ENCODE data around the gene SLC9A9. TPM values are rescaled to one million over a fixed set of nuclear protein-coding genes. Genes with fewer than 3 reads are reported as not detected.

SLC9A9 gene
- total RNA-seq, 2 donors from 2014 or later, result 23.6 to 31.0 TPM

- Histone ChIP-seq H3K36me3 (no peaks in the 10 kb centered on the region), H3K4me1 (replicated peaks) (no peaks in the 10 kb centered on the region), H3K4me3 (no peak overlapping the region), H3K9me3 (no peaks in the 10 kb centered on the region), H3K27ac (no peak overlapping the region), H3K27me3 (replicated peaks; ENCODE audit: insufficient read depth) (no peaks in the 10 kb centered on the region)
- DNase-seq (ENCODE audit: low spot score), result no peak
- TF ChIP-seq CTCF (IDR thresholded peaks at IDR 0.05) (no peak), POLR2A (IDR thresholded peaks at IDR 0.05) (no peak), POLR2AphosphoS5 (IDR thresholded peaks at IDR 0.05) (no peak)
- 96% methylated on average over 3 of the region's 3 CpGs for WGBS
- intact Hi-C loops (cut with DNase I), result no loop called here
Observed at GRCh38 chr3:143633816-143634215, 214.5 kb downstream of the SLC9A9 start.

GRCh38 chr3:143629726-143630125 lies 218.5 kb downstream of the SLC9A9 start:
- H3K4me1 ChIP-seq (replicated peaks), result no peaks in the 10 kb centered on the region
- intact Hi-C loops (cut with DNase I), result no loop called here
- H3K36me3 ChIP-seq, result no peaks in the 10 kb centered on the region
- no peaks in the 10 kb centered on the region for H3K27me3 ChIP-seq (replicated peaks; ENCODE audit: insufficient read depth)
- H3K9me3 ChIP-seq, result no peaks in the 10 kb centered on the region
- no peak overlapping the region for H3K4me3 ChIP-seq
- DNase-seq (ENCODE audit: low spot score), result no peak
- H3K27ac ChIP-seq, result no peak overlapping the region
- TF ChIP-seq POLR2AphosphoS5 (IDR thresholded peaks at IDR 0.05), result no peak
- no peak for TF ChIP-seq POLR2A (IDR thresholded peaks at IDR 0.05)

GRCh38 chr3:143628971-143629370 lies 219.3 kb downstream of the SLC9A9 start:
- Histone ChIP-seq H3K4me1 (replicated peaks) (no peaks in the 10 kb centered on the region), H3K27me3 (replicated peaks; ENCODE audit: insufficient read depth) (no peaks in the 10 kb centered on the region), H3K9me3 (no peaks in the 10 kb centered on the region), H3K36me3 (no peaks in the 10 kb centered on the region), H3K4me3 (no peak overlapping the region), H3K27ac (no peak overlapping the region)
- intact Hi-C loops (cut with DNase I), result no loop called here
- WGBS, result 82% methylated on average over 3 of the region's 3 CpGs
- TF ChIP-seq POLR2AphosphoS5 (IDR thresholded peaks at IDR 0.05) (no peak), POLR2A (IDR thresholded peaks at IDR 0.05) (no peak), CTCF (IDR thresholded peaks at IDR 0.05) (no peak)
- DNase-seq (ENCODE audit: low spot score), result no peak

- intact Hi-C loops (cut with DNase I), result no loop called here
- no peak for DNase-seq (ENCODE audit: low spot score)
- Histone ChIP-seq H3K9me3 (no peaks in the 10 kb centered on the region), H3K4me3 (no peak overlapping the region), H3K36me3 (no peaks in the 10 kb centered on the region), H3K27ac (no peak overlapping the region), H3K27me3 (replicated peaks; ENCODE audit: insufficient read depth) (no peaks in the 10 kb centered on the region), H3K4me1 (replicated peaks) (no peaks in the 10 kb centered on the region)
- WGBS, result 89% methylated on average over 5 of the region's 5 CpGs
- no peak for TF ChIP-seq POLR2AphosphoS5 (IDR thresholded peaks at IDR 0.05)
- no peak for TF ChIP-seq CTCF (IDR thresholded peaks at IDR 0.05)
- TF ChIP-seq POLR2A (IDR thresholded peaks at IDR 0.05), result no peak
Observed at GRCh38 chr3:143627336-143627735, 220.9 kb downstream of the SLC9A9 start.

- WGBS, result 87% methylated on average over 4 of the region's 4 CpGs
- no peaks in the 10 kb centered on the region for H3K9me3 ChIP-seq
Observed at GRCh38 chr3:143619231-143619630, 229.0 kb downstream of the SLC9A9 start.

More at GRCh38 chr3:143619231-143619630, 229.0 kb downstream of the SLC9A9 start:
- Histone ChIP-seq H3K36me3 (no peaks in the 10 kb centered on the region), H3K4me1 (replicated peaks) (no peaks in the 10 kb centered on the region), H3K4me3 (no peak overlapping the region), H3K27ac (no peak overlapping the region), H3K27me3 (replicated peaks; ENCODE audit: insufficient read depth) (no peaks in the 10 kb centered on the region)
- TF ChIP-seq POLR2AphosphoS5 (IDR thresholded peaks at IDR 0.05) (no peak), POLR2A (IDR thresholded peaks at IDR 0.05) (no peak), CTCF (IDR thresholded peaks at IDR 0.05) (no peak)
- DNase-seq (ENCODE audit: low spot score), result no peak
- intact Hi-C loops (cut with DNase I), result no loop called here

All from prostate gland (tissue), 2 donors.